Stimulated activated CD4-positive, alpha-beta T cell treated with anti-CD3 and anti-CD28 coated beads, Interleukin-12 subunit alpha, Interleukin-12 subunit beta, amount 100 ng/mL, for 24 hours (primary cell): ENCODE results near the gene FOXI2.

Experiments
- DNase-seq, 2 experiments: peaks; one replicate each; pipeline ENCODE4 v3.0.0-alpha.2; 2020; ENCODE audit warnings: low read depth in 2 of 2

Gene FOXI2

GRCh38 chr10:127736915-127737562 lies at the start of gene FOXI2:
Gene FOXI2, plus strand, starts transcription at chr10:127737185. Its CDS starts 89 bp downstream, at chr10:127737274.
- no peak for DNase-seq

GRCh38 chr10:127687548-127687947 lies 49.4 kb upstream of the FOXI2 start:
- DNase-seq, result no peak

GRCh38 chr10:127690176-127690835 lies 46.7 kb upstream of the FOXI2 start:
- DNase-seq, result no peak

GRCh38 chr10:127694580-127695193 lies 42.3 kb upstream of the FOXI2 start:
- peak; percentile 1 to 36 for DNase-seq

GRCh38 chr10:127695431-127695830 lies 41.6 kb upstream of the FOXI2 start:
- no peak for DNase-seq

- no peak for DNase-seq
Observed at GRCh38 chr10:127698886-127699285, 38.1 kb upstream of the FOXI2 start.

- DNase-seq, result no peak
Observed at GRCh38 chr10:127699311-127699710, 37.7 kb upstream of the FOXI2 start.

- no peak for DNase-seq
Observed at GRCh38 chr10:127702271-127702670, 34.7 kb upstream of the FOXI2 start.

- DNase-seq, result no peak
Observed at GRCh38 chr10:127715249-127715648, 21.7 kb upstream of the FOXI2 start.

GRCh38 chr10:127715782-127716378 lies 21.1 kb upstream of the FOXI2 start:
- no peak for DNase-seq

GRCh38 chr10:127720142-127720541 lies 16.8 kb upstream of the FOXI2 start:
- DNase-seq, result no peak

GRCh38 chr10:127720903-127721302 lies 16.1 kb upstream of the FOXI2 start:
- no peak for DNase-seq

- DNase-seq, result no peak
Observed at GRCh38 chr10:127734753-127735152, 2.2 kb upstream of the FOXI2 start.

- no peak for DNase-seq
Observed at GRCh38 chr10:127735156-127735555, 1.8 kb upstream of the FOXI2 start.

- DNase-seq, result no peak
Observed at GRCh38 chr10:127735723-127736221, 1.2 kb upstream of the FOXI2 start.

- no peak for DNase-seq
Observed at GRCh38 chr10:127736222-127736914, 617 bp upstream of the FOXI2 start.

GRCh38 chr10:127737563-127738511 lies 852 bp downstream of the FOXI2 start:
- DNase-seq, result no peak

- DNase-seq, result no peak
Observed at GRCh38 chr10:127738512-127739424, 1.8 kb downstream of the FOXI2 start.

GRCh38 chr10:127739908-127740307 lies 2.9 kb downstream of the FOXI2 start:
- DNase-seq, result no peak

GRCh38 chr10:127740596-127740995 lies 3.6 kb downstream of the FOXI2 start:
- no peak for DNase-seq
